Mucosa of stomach (tissue), 1 donor: ENCODE results near the gene RPH3AL.
"Not testable (repeated sequence)": the region's sequence is repeated elsewhere in the genome, so short reads cannot be mapped to it uniquely, and the experiment has no call there.

Experiments
- H3K27me3 ChIP-seq: one replicate; pipeline ENCODE4 v1.7.0; 2013; ENCODE audit warnings: mild to moderate bottlenecking, low read length; ENCODE audit not compliant: control insufficient read depth, insufficient read depth
- H3K36me3 ChIP-seq: one replicate; pipeline ENCODE4 v1.7.0; 2013; ENCODE audit warnings: low read length; ENCODE audit not compliant: control insufficient read depth, insufficient read depth
- H3K4me1 ChIP-seq: one replicate; pipeline ENCODE4 v1.7.0; 2013; ENCODE audit warnings: mild to moderate bottlenecking, low read length; ENCODE audit not compliant: control insufficient read depth, insufficient read depth
- H3K4me3 ChIP-seq: one replicate; pipeline ENCODE4 v1.7.0; 2013; ENCODE audit warnings: low read length
- H3K9ac ChIP-seq: one replicate; pipeline ENCODE4 v1.7.0; 2013; ENCODE audit warnings: mild to moderate bottlenecking, low read length, moderate library complexity
- H3K9me3 ChIP-seq: one replicate; pipeline ENCODE4 v1.7.0; 2013; ENCODE audit warnings: mild to moderate bottlenecking, low read length, moderate library complexity; ENCODE audit not compliant: control insufficient read depth
- donor health status: Pancreatic carcinoma.

RPH3AL gene

DNA sequence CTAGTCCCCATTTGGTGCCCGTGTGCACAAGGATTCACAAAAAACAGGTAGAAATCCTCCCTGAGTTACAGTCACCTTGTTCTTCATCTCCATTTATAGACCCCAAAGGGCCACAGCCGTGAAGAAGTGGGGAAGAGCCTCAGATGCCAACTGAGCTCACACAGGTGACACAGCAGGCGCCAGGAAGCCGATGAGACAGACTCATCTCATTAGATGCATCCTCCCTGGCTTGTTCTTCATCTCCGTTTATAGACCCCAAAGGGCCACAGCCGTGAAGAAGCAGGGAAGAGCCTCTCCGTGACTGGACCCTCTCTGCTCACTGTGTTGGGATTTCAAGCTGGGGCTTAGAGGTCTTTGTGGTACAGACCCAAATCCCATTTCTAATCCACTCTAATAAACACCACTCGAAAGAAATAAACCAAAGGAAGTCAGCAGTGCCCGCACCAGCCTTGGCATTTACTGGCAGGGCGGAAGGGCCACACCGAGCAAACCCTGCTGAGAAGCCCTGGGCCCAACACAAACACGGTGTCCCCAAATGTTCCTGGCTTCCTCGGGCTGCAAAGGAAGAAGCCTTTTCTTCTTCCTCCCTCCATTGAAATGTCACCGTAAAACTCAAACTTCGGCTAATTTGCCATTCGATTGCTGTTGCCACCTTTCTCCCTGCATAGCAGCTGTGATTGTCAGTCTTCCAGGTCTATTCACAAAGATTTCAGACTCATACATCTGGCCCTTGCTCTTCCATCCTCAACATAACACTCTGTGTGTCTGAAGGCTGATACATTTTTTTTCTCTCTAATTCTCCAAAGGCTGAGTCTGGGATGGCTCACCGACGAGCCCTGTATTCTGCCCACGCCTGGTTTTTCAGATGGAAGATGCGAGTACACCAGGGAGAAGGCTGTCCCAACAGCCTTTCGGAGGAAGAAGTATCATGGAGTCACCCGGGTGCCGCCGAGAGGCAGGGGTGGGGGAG, 126.2 kb downstream of the RPH3AL start:
- Histone ChIP-seq H3K27me3 (no peaks in the 10 kb centered on the region), H3K36me3 (no peaks in the 10 kb centered on the region), H3K4me3 (no peak overlapping the region), H3K9ac (no peak overlapping the region), H3K9me3 (no peaks in the 10 kb centered on the region), H3K4me1 (no peaks in the 10 kb centered on the region)

DNA sequence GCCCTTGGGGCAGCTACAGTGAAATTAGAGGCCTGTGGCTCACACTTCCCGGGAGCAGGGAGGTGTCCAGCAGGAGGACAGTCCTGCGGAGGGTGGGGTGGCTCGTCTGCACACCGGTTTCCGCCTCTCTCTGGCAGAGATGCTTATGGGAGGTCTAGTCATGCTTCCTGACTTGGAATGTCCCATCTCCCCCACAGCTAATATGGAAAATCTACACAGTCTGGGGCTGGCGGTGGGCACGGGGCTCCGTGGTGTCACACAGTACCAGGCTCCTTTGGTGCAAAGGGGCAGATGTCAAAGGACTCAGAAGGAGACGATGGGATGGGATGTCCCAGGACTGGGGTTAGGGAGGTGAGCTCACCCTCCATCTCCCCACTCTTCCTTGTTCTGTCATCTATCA, 127.1 kb downstream of the RPH3AL start:
- Histone ChIP-seq H3K36me3 (no peaks in the 10 kb centered on the region), H3K9ac (no peak overlapping the region), H3K9me3 (no peaks in the 10 kb centered on the region), H3K27me3 (no peaks in the 10 kb centered on the region), H3K4me3 (no peak overlapping the region), H3K4me1 (no peaks in the 10 kb centered on the region)

GRCh38 chr17:224576-224975, 128.0 kb downstream of the RPH3AL start:
- H3K27me3 ChIP-seq, H3K4me1 ChIP-seq, H3K9me3 ChIP-seq, H3K9ac ChIP-seq, H3K36me3 ChIP-seq, H3K4me3 ChIP-seq: not testable (repeated sequence)

- Histone ChIP-seq H3K36me3 (no peaks in the 10 kb centered on the region), H3K9ac (no peak overlapping the region), H3K4me1 (no peaks in the 10 kb centered on the region), H3K4me3 (no peak overlapping the region), H3K27me3 (no peaks in the 10 kb centered on the region), H3K9me3 (no peaks in the 10 kb centered on the region)
These were observed 128.7 kb downstream of the RPH3AL start for GRCh38 chr17:223723-224471.

GRCh38 chr17:222172-222571, 130.4 kb downstream of the RPH3AL start:
- no peak overlapping the region for H3K9ac ChIP-seq

GRCh38 chr17:219696-220095, 132.9 kb downstream of the RPH3AL start:
- H3K36me3 ChIP-seq = no peaks in the 10 kb centered on the region
- H3K27me3 ChIP-seq = no peaks in the 10 kb centered on the region
- H3K9ac ChIP-seq = no peak overlapping the region
- no peak overlapping the region for H3K4me3 ChIP-seq
- H3K4me1 ChIP-seq = peaks cover 5% of the 10 kb centered on the region
- no peaks in the 10 kb centered on the region for H3K9me3 ChIP-seq

More at GRCh38 chr17:222172-222571, 130.4 kb downstream of the RPH3AL start:
- no peaks in the 10 kb centered on the region for H3K36me3 ChIP-seq
- H3K4me3 ChIP-seq = no peak overlapping the region
- no peaks in the 10 kb centered on the region for H3K4me1 ChIP-seq
- no peaks in the 10 kb centered on the region for H3K27me3 ChIP-seq
- H3K9me3 ChIP-seq = no peaks in the 10 kb centered on the region

DNA sequence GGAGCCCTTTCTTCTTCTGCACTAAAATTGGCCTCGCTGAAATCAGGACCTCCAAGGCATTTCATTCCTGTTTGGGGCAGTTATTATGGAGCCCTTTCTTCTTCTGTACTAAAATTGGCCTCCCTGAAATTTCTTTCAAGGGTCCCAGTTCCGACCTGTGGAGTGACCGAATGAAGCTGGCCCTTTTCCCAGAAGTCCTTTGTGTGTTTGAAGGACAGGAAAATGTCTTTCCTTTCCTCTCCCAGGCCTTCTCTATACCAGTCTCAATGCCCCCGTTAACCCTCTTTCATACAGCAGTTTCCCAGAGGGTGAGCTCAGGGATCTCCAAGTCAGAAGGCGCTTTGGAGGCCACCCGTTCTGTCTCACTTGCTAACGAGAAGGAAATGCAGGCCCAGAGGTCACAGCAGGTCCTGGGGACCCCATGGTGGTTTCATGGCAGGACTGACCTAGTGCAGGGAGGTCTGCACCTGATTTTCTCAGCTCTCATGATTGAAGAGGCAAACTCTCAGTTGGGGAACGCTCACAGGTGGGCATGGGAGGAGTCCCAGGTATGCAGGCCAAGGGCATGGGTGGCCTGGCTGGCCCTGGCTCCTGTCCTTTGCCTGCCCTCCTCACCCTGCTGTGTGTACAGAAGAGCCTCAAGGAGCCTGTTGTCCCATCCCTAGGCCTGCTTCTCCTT, 134.0 kb downstream of the RPH3AL start:
- no peaks in the 10 kb centered on the region for H3K27me3 ChIP-seq
- H3K9ac ChIP-seq = no peak overlapping the region
- no peaks in the 10 kb centered on the region for H3K36me3 ChIP-seq
- no peaks in the 10 kb centered on the region for H3K9me3 ChIP-seq
- peaks cover 5% of the 10 kb centered on the region for H3K4me1 ChIP-seq
- no peak overlapping the region for H3K4me3 ChIP-seq

GRCh38 chr17:216625-217024, 136.0 kb downstream of the RPH3AL start:
- H3K4me1 ChIP-seq = peaks cover 5% of the 10 kb centered on the region
- no peaks in the 10 kb centered on the region for H3K27me3 ChIP-seq
- H3K4me3 ChIP-seq = no peak overlapping the region
- H3K9me3 ChIP-seq = no peaks in the 10 kb centered on the region
- H3K36me3 ChIP-seq = no peaks in the 10 kb centered on the region
- H3K9ac ChIP-seq = no peak overlapping the region

DNA sequence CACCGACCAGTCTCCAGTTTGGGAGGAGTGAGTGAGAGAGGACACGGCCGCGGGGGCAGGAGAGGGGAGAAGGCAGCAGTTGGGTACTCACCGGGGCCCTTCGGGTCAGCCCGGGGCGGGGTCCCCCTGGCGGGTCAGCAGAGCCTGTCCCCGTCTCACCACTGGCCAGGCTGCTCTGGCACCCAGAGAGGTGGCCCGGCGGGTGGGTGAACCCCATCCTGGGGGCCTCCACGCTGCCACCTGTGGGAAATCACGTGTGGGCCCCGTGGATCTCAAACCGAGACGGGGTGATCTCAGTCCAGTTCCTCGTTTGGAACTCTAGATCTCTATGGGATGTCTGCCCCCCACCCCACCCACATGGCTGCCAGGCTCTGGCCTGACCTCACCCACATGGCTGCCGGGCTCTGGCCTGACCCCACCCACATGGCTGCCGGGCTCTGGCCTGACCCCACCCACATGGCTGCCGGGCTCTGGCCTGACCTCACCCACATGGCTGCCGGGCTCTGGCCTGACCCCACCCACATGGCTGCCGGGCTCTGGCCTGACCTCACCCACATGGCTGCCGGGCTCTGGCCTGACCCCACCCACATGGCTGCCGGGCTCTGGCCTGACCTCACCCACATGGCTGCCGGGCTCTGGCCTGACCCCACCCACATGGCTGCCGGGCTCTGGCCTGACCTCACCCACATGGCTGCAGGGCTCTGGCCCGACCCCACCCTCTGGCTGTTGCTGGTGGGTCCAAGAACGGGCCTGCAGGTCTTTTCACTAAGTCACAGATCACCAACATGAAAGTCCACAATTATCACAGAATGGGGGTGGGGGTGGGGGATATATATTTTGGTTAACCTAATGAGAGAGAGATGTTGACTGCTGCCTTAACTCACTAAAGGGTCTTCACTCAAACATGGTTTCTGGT, 136.8 kb downstream of the RPH3AL start:
- H3K4me3 ChIP-seq = not testable (repeated sequence)

DNA sequence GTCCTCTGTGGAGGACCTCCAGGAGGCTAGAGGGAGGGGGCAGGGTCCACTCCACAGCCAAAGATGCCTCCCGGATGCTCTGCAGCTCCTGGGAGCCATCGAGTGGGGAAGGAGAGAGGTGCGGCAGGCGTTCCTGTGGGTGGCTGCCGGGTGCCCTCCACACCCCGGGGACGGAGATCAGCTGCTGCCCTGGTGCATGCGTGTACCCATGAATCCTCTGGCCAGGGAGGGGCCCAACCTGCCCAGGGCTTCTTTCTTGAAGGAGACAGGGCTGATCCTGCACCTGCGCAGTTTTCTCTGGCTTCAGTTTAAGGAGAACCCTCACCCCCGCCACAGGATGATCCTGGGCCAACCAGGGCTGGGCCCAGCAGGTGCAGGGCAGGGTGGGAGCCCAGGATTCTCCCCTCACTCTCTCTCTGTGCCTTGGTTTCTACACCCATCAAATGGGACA, 137.7 kb downstream of the RPH3AL start:
- no peaks in the 10 kb centered on the region for H3K27me3 ChIP-seq
- H3K9ac ChIP-seq = peak overlapping the region; percentile 44
- peaks cover 5% of the 10 kb centered on the region for H3K4me1 ChIP-seq
- H3K4me3 ChIP-seq = no peak overlapping the region
- H3K9me3 ChIP-seq = no peaks in the 10 kb centered on the region
- H3K36me3 ChIP-seq = no peaks in the 10 kb centered on the region

More for the DNA sequence above, 136.8 kb downstream of the RPH3AL start:
- H3K36me3 ChIP-seq, H3K27me3 ChIP-seq, H3K4me1 ChIP-seq, H3K9me3 ChIP-seq: not testable (repeated sequence)
- peak overlapping the region; percentile 44 for H3K9ac ChIP-seq
